H9 (cell line): ENCODE results near the gene CCDC69. TPM values are rescaled to one million over a fixed set of nuclear protein-coding genes. Genes with fewer than 3 reads are reported as not detected.
"Not testable (repeated sequence)": the region's sequence is repeated elsewhere in the genome, so short reads cannot be mapped to it uniquely, and the experiment has no call there.

ENCODE experiments used
- DNase-seq: peaks from one replicate; pipeline ENCODE4 v3.0.0-alpha.2; 2017
- H2AFZ ChIP-seq: one replicate; pipeline ENCODE4 v1.6.1; 2013; ENCODE audit warnings: mild to moderate bottlenecking, low read length, control low read depth, moderate library complexity
- H2AK5ac ChIP-seq: 2 replicates; pipeline ENCODE4 v1.6.1; 2013; ENCODE audit warnings: low read length, control low read depth, mixed read lengths; ENCODE audit not compliant: insufficient read length
- H2BK120ac ChIP-seq: one replicate; pipeline ENCODE4 v1.6.1; 2013; ENCODE audit warnings: low read depth, mild to moderate bottlenecking, low read length, control low read depth, inconsistent platforms; ENCODE audit not compliant: poor library complexity, severe bottlenecking
- H2BK12ac ChIP-seq: 2 replicates; pipeline ENCODE4 v1.6.1; 2013; ENCODE audit warnings: low read length, control low read depth, mixed read lengths, low read depth; ENCODE audit not compliant: insufficient read length
- H2BK15ac ChIP-seq: 2 replicates; pipeline ENCODE4 v1.6.1; 2013; ENCODE audit warnings: low read depth, low read length, control low read depth
- H2BK20ac ChIP-seq: one replicate; pipeline ENCODE4 v1.6.1; 2013; ENCODE audit warnings: low read depth, mild to moderate bottlenecking, low read length, control low read depth, inconsistent platforms; ENCODE audit not compliant: poor library complexity, severe bottlenecking
- H2BK5ac ChIP-seq: 2 replicates; pipeline ENCODE4 v1.6.1; 2013; ENCODE audit warnings: low read length, control low read depth, mixed read lengths; ENCODE audit not compliant: insufficient read length
- H3K14ac ChIP-seq: 2 replicates; pipeline ENCODE4 v1.6.1; 2013; ENCODE audit warnings: low read length, control low read depth; ENCODE audit not compliant: insufficient read depth
- H3K18ac ChIP-seq: 2 replicates; pipeline ENCODE4 v1.6.1; 2013; ENCODE audit warnings: low read depth, mild to moderate bottlenecking, mixed read lengths, low read length, control low read depth; ENCODE audit not compliant: insufficient read length
- H3K23ac ChIP-seq: 2 replicates; pipeline ENCODE4 v1.6.1; 2013; ENCODE audit warnings: low read length, control low read depth, mixed read lengths, low read depth; ENCODE audit not compliant: insufficient read length
- H3K23me2 ChIP-seq: 2 replicates; pipeline ENCODE4 v1.6.1; 2013; ENCODE audit warnings: low read depth, mild to moderate bottlenecking, mixed read lengths, low read length, control low read depth; ENCODE audit not compliant: insufficient read length, poor library complexity, severe bottlenecking
- H3K27ac ChIP-seq: 2 replicates; pipeline ENCODE4 v1.5.1; 2013; ENCODE audit warnings: low read length, control low read depth, mixed read lengths, low read depth; ENCODE audit not compliant: insufficient read length
- H3K27me3 ChIP-seq: 2 replicates; pipeline ENCODE4 v1.6.1; 2013; ENCODE audit warnings: low read length, control low read depth, inconsistent platforms; ENCODE audit not compliant: insufficient read depth
- H3K4ac ChIP-seq: 2 replicates; pipeline ENCODE4 v1.6.1; 2013; ENCODE audit warnings: low read depth, mild to moderate bottlenecking, control low read depth, inconsistent platforms, low read length, moderate library complexity
- H3K4me1 ChIP-seq: 2 replicates; pipeline ENCODE4 v1.6.1; 2013; ENCODE audit warnings: low read length, control low read depth, inconsistent platforms; ENCODE audit not compliant: insufficient read depth
- H3K4me2 ChIP-seq: 2 replicates; pipeline ENCODE4 v1.6.1; 2013; ENCODE audit warnings: low read length, control low read depth, mixed read lengths; ENCODE audit not compliant: insufficient read length, insufficient read depth
- H3K56ac ChIP-seq: 2 replicates; pipeline ENCODE4 v1.6.1; 2013; ENCODE audit warnings: low read depth, mild to moderate bottlenecking, mixed read lengths, low read length, control low read depth; ENCODE audit not compliant: insufficient read length
- H3K79me1 ChIP-seq: 2 replicates; pipeline ENCODE4 v1.6.1; 2013; ENCODE audit warnings: low read depth, mild to moderate bottlenecking, moderate library complexity, low read length, control low read depth, inconsistent platforms; ENCODE audit not compliant: insufficient read depth, poor library complexity, severe bottlenecking
- H3K79me2 ChIP-seq: 2 replicates; pipeline ENCODE4 v1.6.1; 2013; ENCODE audit warnings: low read length, control low read depth, inconsistent platforms; ENCODE audit not compliant: insufficient read depth
- H3K9ac ChIP-seq: 2 replicates; pipeline ENCODE4 v1.6.1; 2013; ENCODE audit warnings: low read length, control low read depth, mixed read lengths; ENCODE audit not compliant: insufficient read length; ENCODE audit errors: extremely low read depth
- H3K9me3 ChIP-seq: one replicate; pipeline ENCODE4 v1.6.1; 2013; ENCODE audit warnings: low read depth, low read length, inconsistent platforms; ENCODE audit not compliant: control insufficient read depth
- H3T11ph ChIP-seq: one replicate; pipeline ENCODE4 v1.6.1; 2013; ENCODE audit warnings: mild to moderate bottlenecking, low read length, control low read depth, inconsistent platforms
- H4K20me1 ChIP-seq: one replicate; pipeline ENCODE4 v1.6.1; 2013; ENCODE audit not compliant: control insufficient read depth, insufficient read length, insufficient read depth
- H4K5ac ChIP-seq: 2 replicates; pipeline ENCODE4 v1.6.1; 2013; ENCODE audit warnings: low read depth, mild to moderate bottlenecking, mixed read lengths, low read length, control low read depth; ENCODE audit not compliant: insufficient read length
- H4K8ac ChIP-seq: replicated peaks from 2 replicates; pipeline ENCODE4 v1.6.1; 2013; ENCODE audit warnings: low read length, control low read depth, mixed read lengths, low read depth; ENCODE audit not compliant: insufficient read length
- H4K91ac ChIP-seq: 2 replicates; pipeline ENCODE4 v1.6.1; 2013; ENCODE audit warnings: low read depth, mild to moderate bottlenecking, moderate library complexity, mixed read lengths, low read length, control low read depth; ENCODE audit not compliant: insufficient read length
- H3K27ac Mint-ChIP-seq, 3 experiments: 2 replicates in 2 of 3; 3 replicates in 1 of 3; pipeline ENCODE4 v1.8.0; 2020 to 2021; ENCODE audit warnings: mixed read lengths in 3 of 3, mild to moderate bottlenecking in 1 of 3, moderate library complexity in 1 of 3
- H3K27me3 Mint-ChIP-seq: 2 replicates; pipeline ENCODE4 v1.8.0; 2021; ENCODE audit warnings: low read depth, mild to moderate bottlenecking, moderate library complexity, mixed read lengths
- H3K36me3 Mint-ChIP-seq, 3 experiments: 2 replicates in 2 of 3; 3 replicates in 1 of 3; pipeline ENCODE4 v1.8.0; 2020 to 2021; ENCODE audit warnings: low read depth in 3 of 3, mixed read lengths in 3 of 3; ENCODE audit not compliant: insufficient read depth in 1 of 3
- H3K4me1 Mint-ChIP-seq, 2 experiments: 2 replicates each; pipeline ENCODE4 v1.8.0; 2020; ENCODE audit warnings: mixed read lengths in 2 of 2
- H3K4me3 Mint-ChIP-seq, 2 experiments: 2 replicates in 1 of 2; 3 replicates in 1 of 2; pipeline ENCODE4 v1.8.0; 2020 to 2021; ENCODE audit warnings: mild to moderate bottlenecking in 2 of 2, mixed read lengths in 2 of 2, moderate library complexity in 1 of 2
- H3K9me3 Mint-ChIP-seq, 2 experiments: 2 replicates in 1 of 2; 3 replicates in 1 of 2; pipeline ENCODE4 v1.8.0; 2020; ENCODE audit warnings: mild to moderate bottlenecking in 2 of 2, mixed read lengths in 2 of 2, moderate library complexity in 1 of 2
- WGBS: extraction: QIAGEN DNeasy Blood & Tissue Kit; methylation state at CpG from one replicate; pipeline ENCODE4 v1.1.7; 2013; ENCODE audit warnings: missing lambda C conversion rate, low lambda C conversion rate, mixed read lengths; ENCODE audit not compliant: insufficient read length; ENCODE audit errors: extremely low coverage; 5-methylcytosine and 5-hydroxymethylcytosine counted together
- total RNA-seq: library from RNA; stranded (reverse); gene quantifications from 2 replicates; pipeline ENCODE4 v1.2.1, GENCODE V29; 2021
- TF ChIP-seq, protein P1 (sequence below): fragments of 200-600 bp; sonication (generic); conservative IDR thresholded peaks from 3 replicates; pipeline ENCODE4 v1.8.0; 2021; ENCODE audit warnings: antibody characterized with exemption, mild to moderate bottlenecking

Gene CCDC69
- total RNA-seq, 1 experiment from 2014 or later, result 5.3 TPM

DNA sequence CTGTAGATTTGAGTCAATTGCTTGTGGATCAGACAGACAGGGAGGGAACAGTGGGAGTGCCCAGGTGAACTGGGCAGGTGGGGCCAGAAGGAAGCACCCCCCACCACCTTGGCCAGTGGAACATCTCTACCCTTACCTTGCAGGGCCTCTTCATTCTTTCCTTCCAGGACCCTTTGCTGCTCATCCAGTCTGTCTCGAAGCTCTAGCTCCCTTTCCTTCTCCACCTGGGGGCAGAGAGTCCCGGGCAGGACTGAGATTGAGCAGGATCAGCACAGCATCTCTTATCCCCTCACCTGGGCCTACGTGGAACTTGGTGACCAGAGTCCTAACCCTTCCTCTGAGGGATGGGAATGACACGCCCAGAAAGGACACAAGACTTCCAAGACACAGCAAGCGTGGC is 25.0 kb downstream of the CCDC69 start:
- Histone ChIP-seq H3K23me2 (no peaks in the 10 kb centered on the region), H3K4ac (no peak overlapping the region), H4K8ac (no peak overlapping the region), H3K18ac (no peak overlapping the region), H3K27me3 (no peaks in the 10 kb centered on the region), H3K9me3 (no peaks in the 10 kb centered on the region), H3K9ac (no peak overlapping the region), H2BK12ac (no peak overlapping the region), H4K91ac (no peak overlapping the region), H3K79me2 (no peaks in the 10 kb centered on the region), H2BK20ac (no peak overlapping the region), H3K23ac (no peak overlapping the region), H2BK5ac (no peak overlapping the region), H2AFZ (no peak overlapping the region), H4K20me1 (no peaks in the 10 kb centered on the region), H3K4me1 (no peaks in the 10 kb centered on the region), H3K56ac (no peak overlapping the region), H3K27ac (no peak overlapping the region), H2AK5ac (no peak overlapping the region), H3K4me2 (no peak overlapping the region), H2BK15ac (no peak overlapping the region), H4K5ac (no peak overlapping the region), H3K14ac (no peak overlapping the region), H3K79me1 (no peaks in the 10 kb centered on the region), H3T11ph (no peak overlapping the region), H2BK120ac (no peak overlapping the region)
- Mint-ChIP-seq H3K27ac (no peak overlapping the region), H3K9me3 (no peaks in the 10 kb centered on the region), H3K36me3 (no peaks in the 10 kb centered on the region), H3K27me3 (no peaks in the 10 kb centered on the region), H3K4me1 (peaks cover 3 to 7% of the 10 kb centered on the region in 2 experiments; a peak in 2 of 4 replicates), H3K4me3 (no peak overlapping the region)
- TF ChIP-seq, protein P1, sequence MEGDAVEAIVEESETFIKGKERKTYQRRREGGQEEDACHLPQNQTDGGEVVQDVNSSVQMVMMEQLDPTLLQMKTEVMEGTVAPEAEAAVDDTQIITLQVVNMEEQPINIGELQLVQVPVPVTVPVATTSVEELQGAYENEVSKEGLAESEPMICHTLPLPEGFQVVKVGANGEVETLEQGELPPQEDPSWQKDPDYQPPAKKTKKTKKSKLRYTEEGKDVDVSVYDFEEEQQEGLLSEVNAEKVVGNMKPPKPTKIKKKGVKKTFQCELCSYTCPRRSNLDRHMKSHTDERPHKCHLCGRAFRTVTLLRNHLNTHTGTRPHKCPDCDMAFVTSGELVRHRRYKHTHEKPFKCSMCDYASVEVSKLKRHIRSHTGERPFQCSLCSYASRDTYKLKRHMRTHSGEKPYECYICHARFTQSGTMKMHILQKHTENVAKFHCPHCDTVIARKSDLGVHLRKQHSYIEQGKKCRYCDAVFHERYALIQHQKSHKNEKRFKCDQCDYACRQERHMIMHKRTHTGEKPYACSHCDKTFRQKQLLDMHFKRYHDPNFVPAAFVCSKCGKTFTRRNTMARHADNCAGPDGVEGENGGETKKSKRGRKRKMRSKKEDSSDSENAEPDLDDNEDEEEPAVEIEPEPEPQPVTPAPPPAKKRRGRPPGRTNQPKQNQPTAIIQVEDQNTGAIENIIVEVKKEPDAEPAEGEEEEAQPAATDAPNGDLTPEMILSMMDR, result no peak
- no CpG with 5 or more reads among the region's 5 CpGs for WGBS
- DNase-seq, result no peak

DNA sequence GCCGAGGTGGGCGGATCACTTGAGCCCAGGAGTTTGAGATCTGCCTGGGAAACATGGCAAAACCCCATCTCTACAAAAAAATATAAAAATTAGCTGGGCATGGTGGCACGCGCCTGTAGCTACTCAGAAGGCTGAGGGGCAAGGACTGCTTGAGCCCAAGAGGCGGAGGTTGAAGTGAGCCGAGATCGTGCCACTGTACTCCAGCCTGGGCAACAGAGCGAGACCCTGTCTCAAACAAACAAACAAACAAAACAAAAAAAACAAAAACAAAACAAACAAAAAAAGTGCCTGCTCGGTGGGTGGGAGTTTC is 26.6 kb downstream of the CCDC69 start:
- H2BK120ac ChIP-seq, H3K79me1 ChIP-seq, H3K79me2 ChIP-seq, H3K56ac ChIP-seq, H3K36me3 Mint-ChIP-seq, H2BK12ac ChIP-seq, H3K4me1 Mint-ChIP-seq, H3K23me2 ChIP-seq, H3K4me3 Mint-ChIP-seq, H3K18ac ChIP-seq, H3K9ac ChIP-seq, H2BK20ac ChIP-seq, H3K27me3 ChIP-seq, H3K27ac Mint-ChIP-seq, H3K27me3 Mint-ChIP-seq, H2AK5ac ChIP-seq, H3K14ac ChIP-seq, H2BK5ac ChIP-seq, H3K4me2 ChIP-seq, H2AFZ ChIP-seq, H3T11ph ChIP-seq, H3K9me3 ChIP-seq, H4K91ac ChIP-seq, H4K5ac ChIP-seq, H3K4me1 ChIP-seq, H4K20me1 ChIP-seq, H2BK15ac ChIP-seq, DNase-seq, H4K8ac ChIP-seq, H3K9me3 Mint-ChIP-seq, H3K4ac ChIP-seq, H3K27ac ChIP-seq, H3K23ac ChIP-seq: not testable (repeated sequence)
- no CpG with 5 or more reads among the region's 9 CpGs for WGBS
